ENCODE data around the gene AUP1. TPM values are rescaled to one million over a fixed set of nuclear protein-coding genes. Genes with fewer than 3 reads are reported as not detected.
A peak's percentile ranks its signal among the peaks of the same experiment; 100 is the strongest.

AUP1 gene
- total RNA-seq, 1 donor from 2014 or later = 138 TPM

GRCh38 chr2:74536166-74536950, 6.9 kb upstream of the AUP1 start:
- DNase-seq (ENCODE audit: low read depth in 2 of 2) = no peak

- no peak for DNase-seq (ENCODE audit: low read depth in 2 of 2)
Measured at GRCh38 chr2:74535440-74535965, 6.0 kb upstream of the AUP1 start.

- no peak for DNase-seq (ENCODE audit: low read depth in 2 of 2)
Measured at GRCh38 chr2:74534411-74534810, 4.9 kb upstream of the AUP1 start.

GRCh38 chr2:74533464-74533863, 4.0 kb upstream of the AUP1 start:
- no peak for DNase-seq (ENCODE audit: low read depth in 2 of 2)

- peak; percentile 67 to 69 for DNase-seq (ENCODE audit: low read depth in 2 of 2)
Measured at GRCh38 chr2:74532222-74532621, 2.7 kb upstream of the AUP1 start.

GRCh38 chr2:74531666-74532065, 2.2 kb upstream of the AUP1 start:
- no peak for DNase-seq (ENCODE audit: low read depth in 2 of 2)

GRCh38 chr2:74530239-74531187, 1.0 kb upstream of the AUP1 start:
- peak; percentile 68 to 78 for DNase-seq (ENCODE audit: low read depth in 2 of 2)

- DNase-seq (ENCODE audit: low read depth in 2 of 2) = no peak
Measured at GRCh38 chr2:74528600-74529356, 728 bp downstream of the AUP1 start.

GRCh38 chr2:74527741-74528140, 1.8 kb downstream of the AUP1 start:
- DNase-seq (ENCODE audit: low read depth in 2 of 2) = no peak

GRCh38 chr2:74526649-74527230, 2.8 kb downstream of the AUP1 start:
- DNase-seq (ENCODE audit: low read depth in 2 of 2) = no peak

GRCh38 chr2:74525717-74526648, 3.5 kb downstream of the AUP1 start, which contains the start of gene DQX1:
Gene DQX1, minus strand, starts transcription at chr2:74526231. Its CDS starts 502 bp downstream, at chr2:74525729.
- DNase-seq (ENCODE audit: low read depth in 2 of 2) = peak in 1 of 2 donors; percentile 43

- no peak for DNase-seq (ENCODE audit: low read depth in 2 of 2)
Measured at GRCh38 chr2:74524955-74525716, 4.4 kb downstream of the AUP1 start.

GRCh38 chr2:74524005-74524404, 5.5 kb downstream of the AUP1 start:
- no peak for DNase-seq (ENCODE audit: low read depth in 2 of 2)

- DNase-seq (ENCODE audit: low read depth in 2 of 2) = no peak
Measured at GRCh38 chr2:74522516-74522915, 7.0 kb downstream of the AUP1 start.

GRCh38 chr2:74516650-74517049, 12.9 kb downstream of the AUP1 start:
- no peak for DNase-seq (ENCODE audit: low read depth in 2 of 2)

- peak; percentile 53 to 76 for DNase-seq (ENCODE audit: low read depth in 2 of 2)
Measured at GRCh38 chr2:74515981-74516633, 13.4 kb downstream of the AUP1 start.

GRCh38 chr2:74515271-74515980, 14.1 kb downstream of the AUP1 start:
- no peak for DNase-seq (ENCODE audit: low read depth in 2 of 2)
